Stimulated activated CD4-positive, alpha-beta T cell treated with anti-CD3 and anti-CD28 coated beads, Interleukin-12 subunit alpha, Interleukin-12 subunit beta, amount 100 ng/mL, for 4 hours (primary cell): ENCODE data around the gene NHERF1.

ENCODE experiments used
- DNase-seq: peaks from one replicate; pipeline ENCODE4 v3.0.0-alpha.2; 2020

The NHERF1 gene

GRCh38 chr17:74748529-74749278 is at the start of gene NHERF1:
TSS of gene NHERF1 (plus strand) at chr17:74748628. CDS start at chr17:74748847, 219 bp downstream.
- peak; percentile 94 for DNase-seq

DNA sequence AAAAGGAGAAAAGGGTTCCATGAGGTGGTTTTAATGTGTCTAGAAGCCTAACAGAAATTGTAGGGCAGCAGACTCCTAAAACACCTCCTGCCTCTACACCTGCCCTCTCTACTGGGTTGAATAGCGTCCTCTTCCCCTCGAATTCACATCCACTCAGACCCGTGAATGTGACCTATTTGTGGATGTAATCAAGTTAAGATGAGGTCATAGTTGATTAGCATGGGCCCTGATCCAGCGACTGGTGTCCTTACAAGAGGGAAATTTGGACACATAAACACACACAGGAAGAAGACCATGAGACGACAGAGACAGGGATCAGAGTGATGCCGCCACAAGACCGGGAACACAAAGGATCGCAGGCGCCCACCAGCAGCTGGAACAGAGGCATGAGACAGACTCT is 49.2 kb upstream of the NHERF1 start:
- DNase-seq, result no peak

- DNase-seq, result no peak
Measured at GRCh38 chr17:74702116-74702871, 46.1 kb upstream of the NHERF1 start.

DNA sequence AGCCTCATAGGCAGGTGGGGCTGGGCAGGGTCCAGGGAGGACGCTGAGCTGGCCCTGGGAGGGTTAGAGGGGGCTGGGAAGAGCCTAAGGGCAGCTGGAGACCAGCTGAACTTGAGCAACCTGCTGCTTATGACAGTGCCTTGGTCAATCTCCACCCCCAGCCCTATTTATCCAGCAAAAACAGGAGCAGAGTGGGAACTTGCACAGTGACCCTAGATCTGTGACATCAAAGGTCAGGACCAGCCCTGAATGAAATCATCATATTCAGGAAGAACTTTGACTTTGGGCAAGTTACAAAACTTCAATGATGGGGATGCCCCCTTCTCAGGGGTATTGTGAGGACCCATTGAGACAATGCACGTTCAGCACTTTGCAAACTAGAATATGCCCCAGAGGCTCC is 45.1 kb upstream of the NHERF1 start:
- DNase-seq, result no peak

- DNase-seq, result no peak
Measured at GRCh38 chr17:74704544-74704943, 43.9 kb upstream of the NHERF1 start.

DNA sequence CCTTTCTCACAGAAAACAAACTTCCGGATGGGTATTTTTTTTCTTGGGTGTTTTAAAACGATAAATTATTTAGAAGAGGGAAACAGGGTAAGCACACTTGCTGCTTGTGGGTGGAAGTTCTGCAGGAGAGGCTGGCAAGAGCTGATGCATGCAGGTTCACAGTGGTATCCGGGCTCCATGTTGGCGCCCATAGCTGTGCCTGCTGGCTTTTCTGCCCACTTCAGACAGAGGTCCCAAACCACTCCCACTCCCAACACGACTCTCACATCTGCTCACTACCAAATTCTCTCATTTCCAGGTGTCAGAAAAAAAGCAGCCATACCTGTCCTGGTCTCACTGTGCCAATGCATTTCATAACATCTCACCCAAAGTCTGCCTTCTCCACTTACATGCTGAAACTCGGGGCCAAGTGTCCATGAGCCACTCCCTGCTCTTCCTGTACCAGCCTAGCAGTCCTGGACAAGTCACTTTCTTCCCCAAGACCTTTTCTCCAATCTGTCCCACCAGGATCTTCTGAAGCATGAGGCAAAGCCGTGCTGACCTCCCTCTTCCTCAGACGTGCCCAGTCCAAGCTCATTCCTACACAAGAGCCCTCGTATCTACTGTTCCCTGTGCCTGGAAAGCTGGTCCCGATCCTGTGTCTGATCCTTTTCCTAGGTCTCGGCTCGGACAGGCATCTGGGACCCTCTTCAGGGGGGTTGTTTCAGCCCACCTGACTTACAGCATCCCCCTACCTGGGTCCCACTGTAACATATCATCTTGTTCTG is 37.2 kb upstream of the NHERF1 start:
- DNase-seq, result no peak

- no peak for DNase-seq
Measured at GRCh38 chr17:74712301-74712700, 36.1 kb upstream of the NHERF1 start.

DNA sequence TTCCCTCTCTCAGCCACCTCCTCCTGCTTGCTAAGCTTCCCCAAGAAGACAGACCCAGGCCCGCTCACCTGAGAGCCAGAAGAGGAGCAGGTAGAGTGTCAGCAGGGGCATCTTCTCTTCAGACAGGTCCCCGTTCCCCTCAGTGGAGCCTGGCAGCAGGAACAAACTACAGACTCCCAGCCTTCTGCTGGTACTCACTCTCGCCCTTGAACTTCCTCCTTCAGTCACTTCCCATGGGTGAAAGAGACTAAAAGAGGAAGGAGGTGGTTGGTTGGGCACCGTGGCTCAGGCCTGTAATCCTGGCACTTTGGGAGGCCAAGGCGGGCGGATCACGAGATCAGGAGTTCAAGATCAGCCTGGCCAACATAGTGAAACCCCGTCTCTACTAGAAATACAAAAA is 35.7 kb upstream of the NHERF1 start, which contains the start of gene CD300LF:
Gene CD300LF, minus strand, starts transcription at position 168 of the 400 bp plus-strand sequence. Its CDS starts 57 bp downstream, at position 111.
- DNase-seq, result no peak

- no peak for DNase-seq
Measured at GRCh38 chr17:74713171-74713755, 35.2 kb upstream of the NHERF1 start.

GRCh38 chr17:74715144-74715543 is 33.3 kb upstream of the NHERF1 start:
- DNase-seq, result no peak

GRCh38 chr17:74720506-74720905 is 27.9 kb upstream of the NHERF1 start:
- DNase-seq, result no peak

DNA sequence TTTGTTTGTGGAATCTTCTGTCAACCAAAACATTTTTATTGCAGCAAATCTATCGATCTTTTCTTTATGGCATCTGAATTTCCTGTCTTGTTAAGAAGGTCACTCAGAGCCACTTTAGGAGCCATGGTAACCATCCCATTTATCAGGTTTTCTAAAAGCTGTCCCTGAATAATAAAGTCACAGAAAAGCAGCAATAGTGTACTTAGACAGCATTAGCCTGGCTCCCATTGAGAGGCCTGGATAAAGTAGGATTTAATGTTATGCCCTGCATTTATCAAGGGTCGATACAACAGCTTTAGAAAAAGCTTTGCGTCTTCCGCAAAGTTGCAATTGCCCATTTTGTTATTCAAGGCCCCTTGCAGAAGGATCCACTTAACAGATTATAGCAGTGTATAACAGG is 25.6 kb upstream of the NHERF1 start:
- no peak for DNase-seq

DNA sequence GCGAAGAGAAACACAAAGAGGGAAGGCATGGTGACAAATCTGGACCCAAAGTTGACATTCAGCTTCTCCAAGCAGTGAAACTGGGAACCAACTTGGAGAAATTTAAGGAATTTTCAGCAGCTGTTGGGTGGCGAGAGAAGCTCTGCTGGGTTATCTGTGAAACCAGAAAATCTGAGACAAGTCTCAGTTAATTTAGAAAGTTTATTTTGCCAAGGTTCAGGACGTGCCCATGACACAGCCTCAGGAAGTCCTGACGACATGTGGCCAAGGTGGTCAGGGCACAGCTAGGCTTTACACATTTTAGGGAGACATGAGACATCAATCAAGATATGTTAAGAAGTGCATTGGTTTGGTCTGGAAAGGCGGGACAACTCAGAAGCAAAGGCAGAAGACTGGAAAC is 24.5 kb upstream of the NHERF1 start:
- no peak for DNase-seq

DNA sequence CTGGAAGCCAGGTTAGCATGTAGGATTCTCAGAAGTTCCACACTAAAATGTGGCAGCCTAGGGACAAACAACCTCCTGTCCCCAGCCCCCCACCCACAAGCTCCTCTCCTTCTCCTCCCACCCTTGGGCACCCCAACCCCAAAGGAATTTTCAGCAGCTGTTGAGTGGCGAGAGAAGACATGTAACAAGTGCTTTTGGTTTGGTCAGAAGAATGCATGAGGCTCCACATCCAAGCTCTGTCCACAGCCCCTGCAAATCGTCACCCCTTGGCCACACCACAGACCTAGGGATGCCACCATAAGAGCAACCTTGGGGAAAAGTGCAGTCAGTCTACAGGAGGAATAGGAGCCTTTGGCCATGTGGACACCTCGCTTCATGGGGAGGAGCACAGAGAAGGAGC is 23.3 kb upstream of the NHERF1 start:
- DNase-seq, result no peak

DNA sequence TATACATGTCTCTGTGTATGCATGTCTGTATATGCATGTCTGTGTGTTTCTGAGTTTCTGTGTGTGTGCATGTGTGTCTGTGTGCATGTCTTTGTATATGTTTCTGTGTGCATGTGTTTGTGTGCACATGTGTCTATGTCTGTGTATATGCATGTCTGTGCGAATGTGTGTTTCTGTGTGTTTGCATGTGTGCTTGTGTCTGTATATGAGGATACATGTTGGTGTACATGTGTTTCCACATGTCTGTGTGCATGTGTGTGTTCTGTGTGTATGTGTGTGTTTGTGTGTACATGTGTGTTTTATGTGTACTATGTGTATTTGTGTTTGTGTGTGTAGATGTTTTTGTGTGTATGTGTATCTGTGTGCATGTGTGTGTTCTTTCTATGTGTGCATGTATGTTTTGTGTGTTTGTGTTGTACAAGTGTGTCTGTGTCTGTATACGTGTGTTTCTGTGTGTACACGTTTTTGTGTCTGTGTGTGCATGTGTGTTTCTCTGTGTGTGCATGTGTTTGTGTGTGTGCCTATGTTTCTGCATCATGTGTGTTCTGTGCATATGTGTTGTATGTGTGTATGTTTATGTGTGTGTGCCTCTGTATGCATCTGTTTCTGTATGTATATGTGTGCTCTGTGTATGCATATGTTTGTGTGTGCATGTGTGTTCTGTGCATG is 20.3 kb upstream of the NHERF1 start:
- no peak for DNase-seq

GRCh38 chr17:74728702-74729075 is 19.7 kb upstream of the NHERF1 start:
- no peak for DNase-seq

DNA sequence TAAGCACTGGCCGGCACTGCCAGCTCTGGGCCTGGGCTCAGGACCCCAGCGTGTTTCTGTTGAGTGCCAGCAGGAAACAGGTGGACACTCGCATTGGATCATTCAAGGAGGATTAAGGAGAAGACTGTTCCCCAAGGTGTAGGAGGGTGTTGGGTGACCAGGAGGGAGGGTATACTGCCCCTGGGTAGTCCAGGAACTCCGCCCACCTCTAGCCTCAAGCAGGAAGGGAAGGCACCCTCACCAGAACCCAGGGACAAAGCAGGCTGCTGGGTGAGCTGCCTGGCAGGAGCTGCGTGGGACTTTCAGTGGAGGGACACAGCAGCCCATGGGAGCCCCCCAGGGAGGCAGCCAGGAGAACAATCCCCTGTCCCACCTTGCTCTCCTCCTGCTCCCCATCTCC is 19.1 kb upstream of the NHERF1 start:
- DNase-seq, result no peak

GRCh38 chr17:74729866-74730265 is 18.6 kb upstream of the NHERF1 start:
- no peak for DNase-seq

DNA sequence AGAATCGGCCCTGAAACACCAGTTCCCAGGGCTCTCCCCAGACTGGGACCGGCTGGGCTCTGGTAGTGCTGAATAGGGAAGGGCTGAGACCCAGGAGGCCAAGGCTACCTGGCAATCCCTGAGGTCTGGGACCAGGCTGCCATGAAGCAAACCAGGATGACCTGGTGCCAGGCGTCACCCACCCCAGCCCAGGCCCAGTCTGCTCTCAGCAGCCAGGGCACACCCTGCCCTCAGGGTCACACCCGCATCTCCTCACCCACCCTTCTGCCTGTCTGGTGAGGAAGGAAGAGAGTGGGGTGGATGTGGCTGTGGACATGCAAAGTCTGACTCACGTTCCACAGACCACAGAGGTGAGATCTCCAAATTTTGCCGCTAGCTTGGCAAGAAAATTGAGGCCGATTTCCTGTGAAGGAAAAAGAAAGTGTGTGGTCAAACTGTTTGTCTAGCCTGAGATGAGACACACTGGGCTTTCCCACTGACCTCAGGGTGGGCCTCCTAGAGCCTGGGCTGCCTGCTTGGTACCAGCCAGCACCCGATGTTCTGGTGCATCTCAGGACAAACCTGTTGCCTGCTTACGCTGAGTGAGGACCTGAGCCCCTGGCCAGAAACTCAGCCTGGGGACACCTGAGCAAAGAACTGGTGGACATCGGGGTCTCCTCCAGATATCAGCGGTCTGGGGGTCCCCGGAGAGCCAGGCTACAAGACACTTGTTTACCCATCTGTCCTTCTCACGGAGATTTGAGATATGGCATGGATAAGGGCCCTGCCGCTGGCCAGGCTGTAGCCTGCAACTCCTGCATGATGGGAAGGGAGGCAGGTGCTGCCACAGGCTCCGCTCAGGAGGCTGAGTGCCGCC is 17.7 kb upstream of the NHERF1 start:
- DNase-seq, result no peak

GRCh38 chr17:74731347-74731605 is 17.2 kb upstream of the NHERF1 start:
- no peak for DNase-seq

GRCh38 chr17:74732042-74732867 is 16.2 kb upstream of the NHERF1 start:
- DNase-seq, result no peak
